Hepatocyte (in vitro differentiated cells): Measurements from ENCODE around the gene PPM1G. TPM values are rescaled to one million over a fixed set of nuclear protein-coding genes. Genes with fewer than 3 reads are reported as not detected.
A peak's percentile ranks its signal among the peaks of the same experiment; 100 is the strongest.
"Not testable (repeated sequence)": the region's sequence is repeated elsewhere in the genome, so short reads cannot be mapped to it uniquely, and the experiment has no call there.

Experiments used
- DNase-seq: peaks from one replicate; pipeline ENCODE4 v3.0.0-alpha.2; 2016; ENCODE audit warnings: low spot score
- H2AFZ ChIP-seq: fragments of 200-600 bp; sonication (generic); 2 replicates; pipeline ENCODE4 v1.6.0; 2016; ENCODE audit warnings: antibody characterized with exemption, mild to moderate bottlenecking
- H3K27ac ChIP-seq: fragments of 200-600 bp; sonication (generic); 2 replicates; pipeline ENCODE4 v1.5.1; 2016; ENCODE audit warnings: mild to moderate bottlenecking
- H3K27me3 ChIP-seq: fragments of 200-600 bp; sonication (generic); 2 replicates; pipeline ENCODE4 v1.6.1; 2016
- H3K36me3 ChIP-seq: fragments of 200-600 bp; sonication (generic); replicated peaks from 2 replicates; pipeline ENCODE4 v1.5.1; 2016; ENCODE audit warnings: low read depth; ENCODE audit not compliant: insufficient read depth
- H3K4me1 ChIP-seq: fragments of 200-600 bp; sonication (generic); 2 replicates; pipeline ENCODE4 v1.5.1; 2016; ENCODE audit warnings: mild to moderate bottlenecking, moderate library complexity; ENCODE audit not compliant: insufficient read depth
- H3K4me2 ChIP-seq: fragments of 200-600 bp; sonication (generic); 2 replicates; pipeline ENCODE4 v1.6.0; 2016
- H3K4me3 ChIP-seq: fragments of 200-600 bp; sonication (generic); 2 replicates; pipeline ENCODE4 v1.5.1; 2016; ENCODE audit warnings: mild to moderate bottlenecking
- H3K79me2 ChIP-seq: fragments of 200-600 bp; sonication (generic); 2 replicates; pipeline ENCODE4 v1.6.0; 2017; ENCODE audit warnings: mild to moderate bottlenecking
- H3K9me2 ChIP-seq: fragments of 200-600 bp; sonication (generic); replicated peaks from 2 replicates; pipeline ENCODE4 v1.6.0; 2017; ENCODE audit warnings: mild to moderate bottlenecking; ENCODE audit not compliant: insufficient read depth
- H3K9me3 ChIP-seq: fragments of 200-600 bp; sonication (generic); 2 replicates; pipeline ENCODE4 v1.5.1; 2016; ENCODE audit warnings: low read depth, mild to moderate bottlenecking
- H4K20me1 ChIP-seq: fragments of 200-600 bp; sonication (generic); 2 replicates; pipeline ENCODE4 v1.6.0; 2016; ENCODE audit warnings: mild to moderate bottlenecking; ENCODE audit not compliant: insufficient read depth, poor library complexity, severe bottlenecking
- EZH2 ChIP-seq: fragments of 200-600 bp; sonication (generic); IDR thresholded peaks from 2 replicates; pipeline ENCODE4 v1.6.1; 2016; ENCODE audit warnings: antibody characterized with exemption, mild to moderate bottlenecking, borderline replicate concordance
- EZH2phosphoT487 ChIP-seq: fragments of 200-600 bp; sonication (generic); IDR thresholded peaks from one replicate; pipeline ENCODE4 v1.6.1; 2018; ENCODE audit warnings: antibody characterized with exemption, mild to moderate bottlenecking, low read depth, moderate library complexity; ENCODE audit not compliant: unreplicated experiment, severe bottlenecking
- WGBS: methylation state at CpG from one replicate; pipeline ENCODE4 v1.1.6; 2016; ENCODE audit warnings: low lambda C conversion rate; ENCODE audit errors: missing lambda C conversion rate; 5-methylcytosine and 5-hydroxymethylcytosine counted together
- polyA plus RNA-seq: library from polyadenylated mRNA; unstranded; fragments of >200 nt; fragmentation: Nextera tagmentation; extraction: Ambion mirVana; gene quantifications from 2 replicates; pipeline ENCODE4 v1.2.1, GENCODE V29; 2016
- total RNA-seq: library from RNA; depleted of rRNA; stranded (reverse); fragments of >200 nt; gene quantifications from 2 replicates; pipeline ENCODE4 v1.2.3, GENCODE V29; 2014
- TF ChIP-seq, protein P1 (sequence below): fragments of 200-600 bp; sonication (generic); IDR thresholded peaks from 2 replicates; pipeline ENCODE4 v1.5.1; 2016; ENCODE audit warnings: antibody characterized with exemption, mild to moderate bottlenecking; ENCODE audit not compliant: poor library complexity

Gene PPM1G
- total and polyA plus RNA-seq, 2 experiments from 2014 or later: 60.6 to 65.7 TPM

DNA sequence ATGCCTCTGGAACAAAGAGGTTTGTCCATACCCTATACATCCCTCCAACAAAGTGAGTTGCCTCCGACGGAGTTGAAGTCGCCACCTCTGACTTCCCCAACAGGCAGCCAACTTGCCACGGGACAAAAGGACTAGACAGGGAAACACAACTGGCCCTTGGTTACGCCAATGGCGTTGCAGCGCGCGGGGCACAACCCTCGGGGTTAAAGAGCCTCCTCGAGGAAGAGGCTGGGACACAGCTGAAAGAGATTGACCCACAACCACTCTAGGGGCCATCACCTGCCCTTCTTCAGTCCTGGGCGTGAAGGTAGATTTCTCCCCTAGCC is 53.4 kb downstream of the PPM1G start:
- TF ChIP-seq, protein P1, sequence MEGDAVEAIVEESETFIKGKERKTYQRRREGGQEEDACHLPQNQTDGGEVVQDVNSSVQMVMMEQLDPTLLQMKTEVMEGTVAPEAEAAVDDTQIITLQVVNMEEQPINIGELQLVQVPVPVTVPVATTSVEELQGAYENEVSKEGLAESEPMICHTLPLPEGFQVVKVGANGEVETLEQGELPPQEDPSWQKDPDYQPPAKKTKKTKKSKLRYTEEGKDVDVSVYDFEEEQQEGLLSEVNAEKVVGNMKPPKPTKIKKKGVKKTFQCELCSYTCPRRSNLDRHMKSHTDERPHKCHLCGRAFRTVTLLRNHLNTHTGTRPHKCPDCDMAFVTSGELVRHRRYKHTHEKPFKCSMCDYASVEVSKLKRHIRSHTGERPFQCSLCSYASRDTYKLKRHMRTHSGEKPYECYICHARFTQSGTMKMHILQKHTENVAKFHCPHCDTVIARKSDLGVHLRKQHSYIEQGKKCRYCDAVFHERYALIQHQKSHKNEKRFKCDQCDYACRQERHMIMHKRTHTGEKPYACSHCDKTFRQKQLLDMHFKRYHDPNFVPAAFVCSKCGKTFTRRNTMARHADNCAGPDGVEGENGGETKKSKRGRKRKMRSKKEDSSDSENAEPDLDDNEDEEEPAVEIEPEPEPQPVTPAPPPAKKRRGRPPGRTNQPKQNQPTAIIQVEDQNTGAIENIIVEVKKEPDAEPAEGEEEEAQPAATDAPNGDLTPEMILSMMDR: no peak
- TF ChIP-seq EZH2: no peak
- no peak for TF ChIP-seq EZH2phosphoT487
- WGBS: 1% methylated on average over 12 of the region's 12 CpGs
- Histone ChIP-seq H3K79me2 (peaks cover 75% of the 10 kb centered on the region), H3K4me2 (peak overlapping the region; percentile 87), H3K9me3 (no peaks in the 10 kb centered on the region), H3K27me3 (no peaks in the 10 kb centered on the region), H3K4me3 (peak overlapping the region; percentile 81), H3K4me1 (peaks cover 25% of the 10 kb centered on the region), H3K36me3 (no peaks in the 10 kb centered on the region), H3K9me2 (no peaks in the 10 kb centered on the region), H2AFZ (peak overlapping the region; percentile 23), H3K27ac (peak overlapping the region; percentile 98), H4K20me1 (no peaks in the 10 kb centered on the region)
- peak; percentile 59 for DNase-seq

DNA sequence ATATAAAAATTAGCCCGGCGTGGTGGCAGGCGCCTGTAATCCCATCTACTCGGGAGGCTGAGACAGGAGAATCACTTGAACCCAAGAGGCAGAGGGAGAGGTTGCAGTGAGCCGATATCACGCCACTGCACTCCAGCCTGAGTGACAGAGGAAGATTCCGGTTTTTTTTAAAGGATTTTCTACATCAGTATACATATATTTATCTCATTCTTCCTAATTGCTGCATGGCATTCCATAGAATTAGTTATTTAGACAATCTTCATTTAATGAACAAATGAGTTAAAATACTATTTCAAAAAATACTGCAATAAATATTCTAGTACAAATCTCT is 54.8 kb downstream of the PPM1G start:
- WGBS: 85% methylated on average over 7 of the region's 7 CpGs
- peaks cover 81% of the 10 kb centered on the region for H3K79me2 ChIP-seq
- no peaks in the 10 kb centered on the region for H3K9me3 ChIP-seq
- no peaks in the 10 kb centered on the region for H3K36me3 ChIP-seq
- no peak overlapping the region for H2AFZ ChIP-seq
- H3K4me3 ChIP-seq: no peak overlapping the region
- peaks cover 25% of the 10 kb centered on the region for H3K4me1 ChIP-seq
- no peak for DNase-seq
- H3K27me3 ChIP-seq: no peaks in the 10 kb centered on the region
- no peaks in the 10 kb centered on the region for H3K9me2 ChIP-seq
- TF ChIP-seq, protein P1: no peak
- TF ChIP-seq EZH2 (no peak), EZH2phosphoT487 (no peak)
- peak overlapping the region; percentile 87 for H3K4me2 ChIP-seq
- no peak overlapping the region for H3K27ac ChIP-seq
- peaks cover 3% of the 10 kb centered on the region for H4K20me1 ChIP-seq

DNA sequence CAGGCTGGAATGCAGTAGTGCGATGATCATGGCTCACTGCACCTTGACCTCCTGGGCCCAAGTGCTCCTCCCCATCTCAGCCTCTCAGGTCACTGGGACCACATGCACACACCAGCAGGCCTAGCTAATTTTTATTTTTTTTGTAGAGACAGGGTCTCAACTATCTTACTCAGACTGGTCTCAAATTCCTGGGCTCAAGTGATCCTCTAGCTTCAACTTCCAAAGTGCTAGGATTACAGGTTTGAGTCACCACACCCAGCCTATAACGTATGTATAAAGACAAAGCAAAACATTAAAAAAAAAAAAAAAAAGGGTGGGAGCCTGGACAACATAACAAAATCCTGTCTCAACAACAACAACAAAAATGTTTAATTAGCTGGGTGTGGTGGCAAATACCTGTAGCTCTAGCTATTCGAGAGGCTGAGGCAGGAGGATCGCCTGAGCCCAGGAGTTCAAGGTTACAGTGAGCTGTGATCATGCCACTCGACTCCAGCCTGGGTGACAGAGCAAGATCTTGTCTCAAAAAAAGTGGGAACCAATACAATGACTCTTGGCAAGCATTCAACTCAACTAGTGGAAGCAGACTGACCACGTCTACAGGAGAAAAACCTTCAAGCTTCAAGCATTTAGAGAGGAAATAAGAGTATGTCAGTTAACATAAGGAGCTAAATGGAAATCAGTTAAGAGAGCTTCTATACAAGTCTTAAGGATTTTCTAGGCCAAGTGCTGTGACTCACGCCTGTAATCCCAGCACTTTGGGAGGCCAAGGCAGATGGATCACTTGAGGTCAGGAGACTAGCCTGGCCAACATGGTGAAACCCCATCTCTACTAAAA is 55.4 kb downstream of the PPM1G start:
- no peaks in the 10 kb centered on the region for H3K36me3 ChIP-seq
- no peak overlapping the region for H3K4me3 ChIP-seq
- H3K4me1 ChIP-seq: peaks cover 25% of the 10 kb centered on the region
- H3K27me3 ChIP-seq: no peaks in the 10 kb centered on the region
- TF ChIP-seq EZH2phosphoT487 (no peak), EZH2 (no peak)
- TF ChIP-seq, protein P1: no peak
- no peaks in the 10 kb centered on the region for H3K9me2 ChIP-seq
- DNase-seq: no peak
- peak overlapping the region; percentile 87 for H3K4me2 ChIP-seq
- no peaks in the 10 kb centered on the region for H3K9me3 ChIP-seq
- 73% methylated on average over 7 of the region's 7 CpGs for WGBS
- H3K27ac ChIP-seq: peak overlapping the region; percentile 59
- H2AFZ ChIP-seq: no peak overlapping the region
- peaks cover 86% of the 10 kb centered on the region for H3K79me2 ChIP-seq
- peaks cover 3% of the 10 kb centered on the region for H4K20me1 ChIP-seq

DNA sequence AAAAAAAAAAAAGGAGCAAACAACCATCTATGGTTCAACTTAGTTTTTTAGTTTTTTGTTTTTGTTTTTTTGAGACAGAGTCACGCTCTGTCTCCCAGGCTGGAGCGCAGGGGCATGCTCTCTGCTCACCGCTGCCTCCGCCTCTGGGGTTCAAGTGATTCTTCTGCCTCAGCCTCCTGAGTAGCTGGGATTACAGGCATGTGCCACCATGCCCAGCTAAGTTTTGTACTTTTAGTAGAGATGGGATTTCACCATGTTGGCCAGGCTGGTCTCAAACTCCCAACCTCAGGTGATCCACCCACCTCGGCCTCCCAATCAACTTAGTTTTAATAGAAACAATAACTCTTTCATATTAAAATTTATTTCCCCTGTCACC is 56.0 kb downstream of the PPM1G start:
- Histone ChIP-seq H3K4me1 (peaks cover 24% of the 10 kb centered on the region), H3K27ac (peak overlapping the region; percentile 59), H3K79me2 (peaks cover 88% of the 10 kb centered on the region), H3K4me2 (peak overlapping the region; percentile 87)
- H2AFZ ChIP-seq, H3K36me3 ChIP-seq, H3K4me3 ChIP-seq, H3K9me3 ChIP-seq, H3K27me3 ChIP-seq, DNase-seq, H3K9me2 ChIP-seq, H4K20me1 ChIP-seq: not testable (repeated sequence)
- 98% methylated on average over 5 of the region's 5 CpGs for WGBS
